Caco-2 (cell line): ENCODE results near the gene CHM. TPM values are rescaled to one million over a fixed set of nuclear protein-coding genes. Genes with fewer than 3 reads are reported as not detected.

Source experiments
- BruUV-seq: library from RNA; stranded (reverse); fragments of 400-500 nt; replicated peaks from 2 replicates; lab custom pipeline; 2021; lab: Mats Ljungman, UMichigan
- CTCF ChIA-PET: fragments of 300-600 bp; sonication (Branson Sonifier 250); formaldehyde crosslinking; loops from one replicate; lab custom pipeline; 2022; ENCODE audit warnings: antibody characterized with exemption; lab: Charles Lee
- POLR2A ChIA-PET: fragments of 300-600 bp; sonication (Branson Sonifier 250); formaldehyde crosslinking; loops from one replicate; lab custom pipeline; 2022; ENCODE audit warnings: antibody characterized with exemption; lab: Charles Lee
- DNase-seq, 2 experiments: peaks; one replicate each; pipeline versions ENCODE4 v3.0.0 to v3.0.0-alpha.2; 2020 to 2022
- H3K27me3 ChIP-seq: replicated peaks from 2 replicates; pipeline ENCODE4 v1.6.0; 2011; ENCODE audit warnings: low read length; ENCODE audit not compliant: control insufficient read depth, insufficient read depth
- H3K36me3 ChIP-seq: 2 replicates; pipeline ENCODE4 v1.5.1; 2011; ENCODE audit warnings: low read length; ENCODE audit not compliant: control insufficient read depth, insufficient read depth
- H3K4me1 ChIP-seq: fragments of 250-450 bp; sonication (Bioruptor Pico); 2 replicates; pipeline ENCODE4 v1.5.1; 2020; ENCODE audit warnings: mild to moderate bottlenecking
- H3K4me3 ChIP-seq: 2 replicates; pipeline ENCODE4 v1.5.1; 2011; ENCODE audit warnings: low read depth, mild to moderate bottlenecking, control low read depth, low read length
- H3K9me3 ChIP-seq: fragments of 250-450 bp; sonication (Bioruptor Pico); 2 replicates; pipeline ENCODE4 v1.5.1; 2020; ENCODE audit warnings: mild to moderate bottlenecking, moderate library complexity
- H3K27ac Mint-ChIP-seq: one replicate; pipeline ENCODE4 v1.8.0; 2022; ENCODE audit warnings: mixed read lengths; ENCODE audit not compliant: unreplicated experiment
- H3K27me3 Mint-ChIP-seq: one replicate; pipeline ENCODE4 v1.8.0; 2022; ENCODE audit warnings: mixed read lengths; ENCODE audit not compliant: insufficient read depth, unreplicated experiment
- H3K36me3 Mint-ChIP-seq: one replicate; pipeline ENCODE4 v1.8.0; 2022; ENCODE audit warnings: mild to moderate bottlenecking, mixed read lengths; ENCODE audit not compliant: insufficient read depth, unreplicated experiment
- H3K4me1 Mint-ChIP-seq: one replicate; pipeline ENCODE4 v1.8.0; 2022; ENCODE audit warnings: low read depth, mixed read lengths; ENCODE audit not compliant: unreplicated experiment
- H3K4me3 Mint-ChIP-seq: one replicate; pipeline ENCODE4 v1.8.0; 2022; ENCODE audit warnings: mild to moderate bottlenecking, moderate library complexity, mixed read lengths; ENCODE audit not compliant: unreplicated experiment
- H3K9me3 Mint-ChIP-seq: one replicate; pipeline ENCODE4 v1.8.0; 2022; ENCODE audit warnings: mixed read lengths; ENCODE audit not compliant: unreplicated experiment
- intact Hi-C: fragments of 100-400 bp; cut with micrococcal nuclease; formaldehyde crosslinking; loops from one replicate; pipeline ENCODE4 v1.10.0; 2022; ENCODE audit not compliant: unreplicated experiment
- total RNA-seq: library from RNA; stranded (reverse); gene quantifications from 2 replicates; pipeline ENCODE4 v1.2.3, GENCODE V29; 2022
- TF ChIP-seq, protein P1 (sequence below), 2 experiments: fragments of 200-600 bp in 1 of 2; IDR thresholded peaks; 1 replicate in 1 of 2; 2 replicates in 1 of 2; pipeline versions ENCODE4 v1.5.1 to v1.8.0; 2011 to 2022; ENCODE audit warnings: antibody characterized with exemption in 1 of 2, control low read depth in 1 of 2, inconsistent platforms in 1 of 2, low read depth in 1 of 2, low read length in 1 of 2, mild to moderate bottlenecking in 1 of 2, moderate library complexity in 1 of 2; ENCODE audit not compliant: insufficient read depth in 1 of 2, severe bottlenecking in 1 of 2, unreplicated experiment in 1 of 2

The CHM gene
- total RNA-seq, 1 experiment from 2014 or later, result 24.0 TPM

DNA sequence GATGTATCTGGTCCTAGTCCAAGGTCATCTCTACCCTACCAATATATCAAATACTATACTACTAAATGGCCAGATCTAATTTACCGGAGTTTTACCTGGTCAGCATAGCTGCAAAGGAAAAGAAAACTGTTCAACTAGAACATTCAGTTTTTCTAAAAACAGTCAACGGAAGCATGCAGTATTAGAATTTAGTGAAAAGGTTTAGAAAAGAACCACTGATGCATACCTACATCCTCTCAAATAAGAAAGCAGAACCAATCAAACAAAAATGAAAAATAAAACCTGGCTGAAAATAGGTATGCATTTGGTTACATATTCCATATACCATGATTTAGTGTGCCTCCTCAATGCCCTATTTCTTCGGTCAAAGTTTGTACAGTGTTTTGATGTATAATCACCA is 140.0 kb downstream of the CHM start:
- intact Hi-C loops, result no loop called here
- H3K9me3 ChIP-seq, result no peaks in the 10 kb centered on the region
- Mint-ChIP-seq H3K27ac (no peak overlapping the region), H3K4me1 (peaks cover 6% of the 10 kb centered on the region), H3K27me3 (no peaks in the 10 kb centered on the region), H3K9me3 (no peaks in the 10 kb centered on the region), H3K4me3 (no peak overlapping the region), H3K36me3 (no peaks in the 10 kb centered on the region)
- POLR2A ChIA-PET, result no interaction called here
- CTCF ChIA-PET, result no interaction called here
- no peak overlapping the region for H3K4me3 ChIP-seq
- H3K36me3 ChIP-seq, result no peaks in the 10 kb centered on the region
- TF ChIP-seq, protein P1, sequence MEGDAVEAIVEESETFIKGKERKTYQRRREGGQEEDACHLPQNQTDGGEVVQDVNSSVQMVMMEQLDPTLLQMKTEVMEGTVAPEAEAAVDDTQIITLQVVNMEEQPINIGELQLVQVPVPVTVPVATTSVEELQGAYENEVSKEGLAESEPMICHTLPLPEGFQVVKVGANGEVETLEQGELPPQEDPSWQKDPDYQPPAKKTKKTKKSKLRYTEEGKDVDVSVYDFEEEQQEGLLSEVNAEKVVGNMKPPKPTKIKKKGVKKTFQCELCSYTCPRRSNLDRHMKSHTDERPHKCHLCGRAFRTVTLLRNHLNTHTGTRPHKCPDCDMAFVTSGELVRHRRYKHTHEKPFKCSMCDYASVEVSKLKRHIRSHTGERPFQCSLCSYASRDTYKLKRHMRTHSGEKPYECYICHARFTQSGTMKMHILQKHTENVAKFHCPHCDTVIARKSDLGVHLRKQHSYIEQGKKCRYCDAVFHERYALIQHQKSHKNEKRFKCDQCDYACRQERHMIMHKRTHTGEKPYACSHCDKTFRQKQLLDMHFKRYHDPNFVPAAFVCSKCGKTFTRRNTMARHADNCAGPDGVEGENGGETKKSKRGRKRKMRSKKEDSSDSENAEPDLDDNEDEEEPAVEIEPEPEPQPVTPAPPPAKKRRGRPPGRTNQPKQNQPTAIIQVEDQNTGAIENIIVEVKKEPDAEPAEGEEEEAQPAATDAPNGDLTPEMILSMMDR (IDR thresholded peaks at IDR 0.05; ENCODE audit: insufficient read depth in 1 of 2, low read depth in 1 of 2, low read length in 1 of 2, severe bottlenecking in 1 of 2, unreplicated experiment in 1 of 2), result no peak
- no peaks in the 10 kb centered on the region for H3K27me3 ChIP-seq
- BruUV-seq, result no TSS peak
- H3K4me1 ChIP-seq, result no peaks in the 10 kb centered on the region
- DNase-seq, result no peak

DNA sequence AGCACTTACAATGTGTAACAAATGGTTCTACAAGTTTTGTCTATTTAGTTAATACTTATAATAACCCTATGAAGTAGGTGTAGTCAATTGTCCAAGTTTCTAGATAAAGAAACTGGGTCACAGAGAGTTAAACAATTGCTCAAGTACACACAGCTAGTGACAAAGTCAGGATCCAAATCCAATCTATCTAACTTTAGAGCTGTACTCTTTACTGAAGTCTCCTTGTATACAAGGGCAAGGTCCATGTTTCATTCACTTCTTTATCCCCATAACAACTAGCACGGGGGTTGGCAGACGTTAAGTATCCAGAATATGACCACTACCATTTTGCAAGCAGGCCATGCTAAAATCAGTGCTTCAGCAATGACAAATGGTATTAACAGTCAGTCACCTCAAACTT is 141.0 kb downstream of the CHM start:
- POLR2A ChIA-PET, result no interaction called here
- no peaks in the 10 kb centered on the region for H3K27me3 Mint-ChIP-seq
- no TSS peak for BruUV-seq

DNA sequence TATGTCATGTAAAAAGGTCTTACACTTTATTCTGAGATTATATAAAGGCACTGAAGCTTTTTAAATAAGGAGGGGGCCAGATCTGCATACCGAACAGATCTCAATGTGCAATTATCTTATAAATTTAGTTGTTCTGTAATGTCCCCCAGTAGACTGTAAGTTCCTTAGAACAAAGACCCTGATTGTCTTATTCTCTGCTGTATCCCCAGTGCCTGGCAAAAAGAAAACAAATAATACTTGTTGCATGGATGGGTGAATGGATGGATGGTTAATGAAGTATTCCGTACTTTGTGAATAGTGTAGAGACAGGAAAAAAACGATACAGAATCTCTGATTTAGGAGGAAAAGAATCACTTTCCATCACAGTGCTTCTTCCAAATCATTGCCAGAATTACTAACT is 141.5 kb downstream of the CHM start:
- H3K27ac Mint-ChIP-seq, result no peak overlapping the region
- no TSS peak for BruUV-seq
- TF ChIP-seq, protein P1 (IDR thresholded peaks at IDR 0.05; ENCODE audit: insufficient read depth in 1 of 2, low read depth in 1 of 2, low read length in 1 of 2, severe bottlenecking in 1 of 2, unreplicated experiment in 1 of 2), result no peak
- DNase-seq, result no peak
- CTCF ChIA-PET, result no interaction called here
- H3K27me3 Mint-ChIP-seq, result no peaks in the 10 kb centered on the region
- H3K9me3 Mint-ChIP-seq, result no peaks in the 10 kb centered on the region
- H3K4me3 ChIP-seq, result no peak overlapping the region
- no peaks in the 10 kb centered on the region for H3K4me1 ChIP-seq
- intact Hi-C loops, result no loop called here
- H3K27me3 ChIP-seq, result no peaks in the 10 kb centered on the region
- no peak overlapping the region for H3K4me3 Mint-ChIP-seq
- no peaks in the 10 kb centered on the region for H3K36me3 ChIP-seq
- POLR2A ChIA-PET, result no interaction called here
- H3K9me3 ChIP-seq, result no peaks in the 10 kb centered on the region
- no peaks in the 10 kb centered on the region for H3K36me3 Mint-ChIP-seq
- H3K4me1 Mint-ChIP-seq, result peaks cover 6% of the 10 kb centered on the region

More for the DNA sequence above, 141.0 kb downstream of the CHM start:
- H3K4me1 Mint-ChIP-seq, result peaks cover 6% of the 10 kb centered on the region
- intact Hi-C loops, result no loop called here
- H3K36me3 Mint-ChIP-seq, result no peaks in the 10 kb centered on the region
- Histone ChIP-seq H3K27me3 (no peaks in the 10 kb centered on the region), H3K4me3 (no peak overlapping the region), H3K36me3 (no peaks in the 10 kb centered on the region), H3K4me1 (no peaks in the 10 kb centered on the region), H3K9me3 (no peaks in the 10 kb centered on the region)
- CTCF ChIA-PET, result no interaction called here
- no peak for DNase-seq
- H3K9me3 Mint-ChIP-seq, result no peaks in the 10 kb centered on the region
- H3K4me3 Mint-ChIP-seq, result no peak overlapping the region
- TF ChIP-seq, protein P1 (IDR thresholded peaks at IDR 0.05; ENCODE audit: insufficient read depth in 1 of 2, low read depth in 1 of 2, low read length in 1 of 2, severe bottlenecking in 1 of 2, unreplicated experiment in 1 of 2), result no peak
- no peak overlapping the region for H3K27ac Mint-ChIP-seq
